Ascending aorta (tissue), 2 donors: ENCODE results near the gene DNAAF1. TPM values are rescaled to one million over a fixed set of nuclear protein-coding genes. Genes with fewer than 3 reads are reported as not detected.

Experiments used
- DNase-seq, 2 donors: peaks; one replicate each; pipeline ENCODE4 v3.0.0-alpha.2; 2019; ENCODE audit warnings: low spot score in 2 of 2
- H3K27ac ChIP-seq, 2 donors: fragments of 200-600 bp; sonication (generic); one replicate each; pipeline ENCODE4 v1.5.1; 2016 to 2017; ENCODE audit warnings: mild to moderate bottlenecking in 1 of 2
- H3K27me3 ChIP-seq: fragments of 200-600 bp; sonication (generic); one replicate; pipeline ENCODE4 v1.5.1; 2017
- H3K36me3 ChIP-seq, 2 donors: fragments of 200-600 bp; sonication (generic); one replicate each; pipeline ENCODE4 v1.5.1; 2016
- H3K4me1 ChIP-seq, 2 donors: fragments of 200-600 bp; sonication (generic); one replicate each; pipeline ENCODE4 v1.5.1; 2016 to 2017; ENCODE audit warnings: mild to moderate bottlenecking in 1 of 2
- H3K4me3 ChIP-seq, 2 donors: fragments of 200-600 bp; sonication (generic); one replicate each; pipeline ENCODE4 v1.5.1; 2016 to 2017; ENCODE audit warnings: mild to moderate bottlenecking in 1 of 2
- H3K9me3 ChIP-seq, 2 donors: fragments of 200-600 bp; sonication (generic); one replicate each; pipeline ENCODE4 v1.5.1; 2016
- intact Hi-C: fragments of 100-400 bp; cut with DNase I; formaldehyde crosslinking; loops from one replicate; pipeline ENCODE4 v1.15.1; 2023
- total RNA-seq: library from RNA; depleted of rRNA; stranded (reverse); fragments of >200 nt; gene quantifications from one replicate; pipeline ENCODE4 v1.1.0, GENCODE V29; 2016
- TF ChIP-seq, protein P1 (sequence below), 3 experiments: fragments of 200-600 bp in 2 of 3; fragments of 450-650 bp in 1 of 3; sonication (generic) in 2 of 3; IDR thresholded peaks; one replicate each; pipeline ENCODE4 v1.5.1; 2016 to 2019; ENCODE audit warnings: antibody characterized with exemption in 3 of 3, mild to moderate bottlenecking in 1 of 3, moderate library complexity in 1 of 3

DNAAF1 gene
- total RNA-seq, 1 donor from 2014 or later: not detected

GRCh38 chr16:84165746-84166145, 20.6 kb downstream of the DNAAF1 start:
- no peak overlapping the region for H3K4me3 ChIP-seq
- intact Hi-C loops: no loop called here
- H3K36me3 ChIP-seq: no peaks in the 10 kb centered on the region
- no peaks in the 10 kb centered on the region for H3K27me3 ChIP-seq
- H3K9me3 ChIP-seq: no peaks in the 10 kb centered on the region
- TF ChIP-seq, protein P1, sequence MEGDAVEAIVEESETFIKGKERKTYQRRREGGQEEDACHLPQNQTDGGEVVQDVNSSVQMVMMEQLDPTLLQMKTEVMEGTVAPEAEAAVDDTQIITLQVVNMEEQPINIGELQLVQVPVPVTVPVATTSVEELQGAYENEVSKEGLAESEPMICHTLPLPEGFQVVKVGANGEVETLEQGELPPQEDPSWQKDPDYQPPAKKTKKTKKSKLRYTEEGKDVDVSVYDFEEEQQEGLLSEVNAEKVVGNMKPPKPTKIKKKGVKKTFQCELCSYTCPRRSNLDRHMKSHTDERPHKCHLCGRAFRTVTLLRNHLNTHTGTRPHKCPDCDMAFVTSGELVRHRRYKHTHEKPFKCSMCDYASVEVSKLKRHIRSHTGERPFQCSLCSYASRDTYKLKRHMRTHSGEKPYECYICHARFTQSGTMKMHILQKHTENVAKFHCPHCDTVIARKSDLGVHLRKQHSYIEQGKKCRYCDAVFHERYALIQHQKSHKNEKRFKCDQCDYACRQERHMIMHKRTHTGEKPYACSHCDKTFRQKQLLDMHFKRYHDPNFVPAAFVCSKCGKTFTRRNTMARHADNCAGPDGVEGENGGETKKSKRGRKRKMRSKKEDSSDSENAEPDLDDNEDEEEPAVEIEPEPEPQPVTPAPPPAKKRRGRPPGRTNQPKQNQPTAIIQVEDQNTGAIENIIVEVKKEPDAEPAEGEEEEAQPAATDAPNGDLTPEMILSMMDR (IDR thresholded peaks at IDR 0.05): no peak
- H3K27ac ChIP-seq: no peak overlapping the region
- no peaks in the 10 kb centered on the region for H3K4me1 ChIP-seq
- DNase-seq: no peak

GRCh38 chr16:84166796-84167695, 21.9 kb downstream of the DNAAF1 start:
- Histone ChIP-seq H3K27me3 (no peaks in the 10 kb centered on the region), H3K4me1 (no peaks in the 10 kb centered on the region), H3K36me3 (no peaks in the 10 kb centered on the region), H3K9me3 (no peaks in the 10 kb centered on the region), H3K4me3 (no peak overlapping the region), H3K27ac (no peak overlapping the region)
- no peak for DNase-seq
- intact Hi-C loops: no loop called here
- TF ChIP-seq, protein P1 (IDR thresholded peaks at IDR 0.05): no peak

GRCh38 chr16:84169765-84170310, 24.7 kb downstream of the DNAAF1 start:
- no peaks in the 10 kb centered on the region for H3K36me3 ChIP-seq
- no peak overlapping the region for H3K4me3 ChIP-seq
- no peak for DNase-seq
- no peaks in the 10 kb centered on the region for H3K9me3 ChIP-seq
- intact Hi-C loops: no loop called here
- H3K27me3 ChIP-seq: no peaks in the 10 kb centered on the region
- no peak overlapping the region for H3K27ac ChIP-seq
- no peaks in the 10 kb centered on the region for H3K4me1 ChIP-seq
- TF ChIP-seq, protein P1 (IDR thresholded peaks at IDR 0.05): no peak

- H3K27ac ChIP-seq: no peak overlapping the region
- intact Hi-C loops: no loop called here
- TF ChIP-seq, protein P1 (IDR thresholded peaks at IDR 0.05): no peak
- no peak overlapping the region for H3K4me3 ChIP-seq
- H3K4me1 ChIP-seq: peaks cover 6 to 21% of the 10 kb centered on the region in 2 donors
- H3K27me3 ChIP-seq: no peaks in the 10 kb centered on the region
- no peak for DNase-seq
- H3K36me3 ChIP-seq: peaks cover 9 to 12% of the 10 kb centered on the region in 2 donors
- H3K9me3 ChIP-seq: no peaks in the 10 kb centered on the region
These were observed 29.3 kb downstream of the DNAAF1 start for GRCh38 chr16:84174396-84174795.

GRCh38 chr16:84175350-84176081, 30.4 kb downstream of the DNAAF1 start:
- H3K27me3 ChIP-seq: no peaks in the 10 kb centered on the region
- no peaks in the 10 kb centered on the region for H3K9me3 ChIP-seq
- intact Hi-C loops: loop anchor here (5.0 kb wide), 1 partner anchor 223 kb away; the partner anchor contains the start of gene OSGIN1
- TF ChIP-seq, protein P1 (IDR thresholded peaks at IDR 0.05): peak; percentile 21 to 67 (median 65)
- peaks cover 6 to 21% of the 10 kb centered on the region in 2 donors for H3K4me1 ChIP-seq
- peak overlapping the region in 1 of 2 donors; percentile 74 for H3K27ac ChIP-seq
- no peak for DNase-seq
- H3K36me3 ChIP-seq: peaks cover 20 to 23% of the 10 kb centered on the region in 2 donors
- no peak overlapping the region for H3K4me3 ChIP-seq
